A549 (cell line): ENCODE measurements around the gene NAPSA. TPM values are rescaled to one million over a fixed set of nuclear protein-coding genes. Genes with fewer than 3 reads are reported as not detected.

ENCODE experiments used
- ATAC-seq, 2 experiments: fragments of 200-7000 bp in 1 of 2; fragments of >200 bp in 1 of 2; cut with Nextera tagmentation in 1 of 2; cut with Tn5 transposase in 1 of 2; 3 replicates each; pipeline versions ENCODE4 v1.8.0 to v1.9.1; 2018 to 2020; ENCODE audit warnings: mild to moderate bottlenecking in 1 of 2, moderate library complexity in 1 of 2
- CTCF ChIA-PET: fragments of 300-600 bp; sonication (Branson Sonifier 250); formaldehyde crosslinking; extraction: SDS; loops from one replicate; lab custom pipeline; 2021; ENCODE audit warnings: antibody characterized with exemption, inconsistent platforms; lab: Yijun Ruan, JAX
- POLR2A ChIA-PET: fragments of 350-600 bp; formaldehyde crosslinking; extraction: SDS; loops from one replicate; lab custom pipeline; 2021; ENCODE audit warnings: antibody characterized with exemption, inconsistent platforms; lab: Yijun Ruan, JAX
- DNase-seq, 2 experiments: peaks; one replicate each; pipeline versions ENCODE4 v3.0.0 to v3.0.0-alpha.2; 2011 to 2016; ENCODE audit warnings: low read depth in 1 of 2, low spot score in 1 of 2
- FAIRE-seq: peaks from 2 replicates; lab custom pipeline; 2011; peaks lifted over from hg19 to GRCh38; lab: Jason Lieb, UNC
- H3K27ac ChIP-seq, 2 experiments: fragments of >200 bp; sonication (Bioruptor Twin); formaldehyde crosslinking; 3 replicates each; pipeline ENCODE4 v1.5.1; 2016 to 2017
- H3K4me1 ChIP-seq: fragments of >200 bp; sonication (Bioruptor Twin); formaldehyde crosslinking; 3 replicates; pipeline ENCODE4 v1.6.1; 2016
- H3K4me2 ChIP-seq: fragments of >200 bp; sonication (Bioruptor Twin); formaldehyde crosslinking; 3 replicates; pipeline ENCODE4 v1.6.1; 2016
- H3K4me3 ChIP-seq: fragments of >200 bp; sonication (Bioruptor Twin); formaldehyde crosslinking; 3 replicates; pipeline ENCODE4 v1.5.1; 2016
- H3K9me3 ChIP-seq: fragments of >200 bp; sonication (Bioruptor Twin); formaldehyde crosslinking; 3 replicates; pipeline ENCODE4 v1.6.1; 2016
- BHLHE40 ChIP-seq: IDR thresholded peaks from 2 replicates; pipeline ENCODE4 v1.6.1; 2012; ENCODE audit warnings: low read depth, low read length, inconsistent platforms
- CBX2 ChIP-seq: fragments of 200-600 bp; sonication (generic); IDR thresholded peaks from 2 replicates; pipeline ENCODE4 v1.6.1; 2016; ENCODE audit warnings: low read depth, mild to moderate bottlenecking, borderline replicate concordance
- CHD2 ChIP-seq: fragments of 150-350 bp; IDR thresholded peaks from 2 replicates; pipeline ENCODE4 v1.6.1; 2014; ENCODE audit warnings: low read length; ENCODE audit not compliant: partially characterized antibody
- CHD4 ChIP-seq: fragments of 200-600 bp; sonication (generic); IDR thresholded peaks from 2 replicates; pipeline ENCODE4 v1.6.1; 2016; ENCODE audit warnings: antibody characterized with exemption, mild to moderate bottlenecking, borderline replicate concordance
- EHF ChIP-seq: fragments of 250-450 bp; sonication (Bioruptor Pico); IDR thresholded peaks from 2 replicates; pipeline ENCODE4 v1.5.0; 2020; ENCODE audit warnings: mild to moderate bottlenecking
- FOXS1 ChIP-seq: fragments of 250-450 bp; sonication (Bioruptor Pico); IDR thresholded peaks from 2 replicates; pipeline ENCODE4 v1.5.0; 2020; ENCODE audit warnings: mild to moderate bottlenecking, moderate library complexity
- GATA3 ChIP-seq: IDR thresholded peaks from 2 replicates; pipeline ENCODE4 v1.6.1; 2012; ENCODE audit warnings: borderline replicate concordance
- HEYL ChIP-seq: fragments of 250-450 bp; sonication (Bioruptor Pico); IDR thresholded peaks from 2 replicates; pipeline ENCODE4 v1.8.0; 2021; ENCODE audit warnings: mild to moderate bottlenecking, moderate library complexity
- HOXB13 ChIP-seq: fragments of 250-450 bp; sonication (Bioruptor Pico); IDR thresholded peaks from 2 replicates; pipeline ENCODE4 v1.5.0; 2020; ENCODE audit warnings: low read depth, mild to moderate bottlenecking, moderate library complexity
- KDM1A ChIP-seq: fragments of 200-600 bp; sonication (generic); IDR thresholded peaks from 2 replicates; pipeline ENCODE4 v1.6.1; 2016; ENCODE audit warnings: low read depth, mild to moderate bottlenecking
- MAZ ChIP-seq: fragments of 150-350 bp; IDR thresholded peaks from 2 replicates; pipeline ENCODE4 v1.6.1; 2014; ENCODE audit warnings: antibody characterized with exemption, low read depth, low read length, borderline replicate concordance
- MYC ChIP-seq: IDR thresholded peaks from 2 replicates; pipeline ENCODE4 v1.6.1; 2012; ENCODE audit warnings: mild to moderate bottlenecking, inconsistent platforms, low read length, improper control_type of control experiment, borderline replicate concordance
- NR3C1 ChIP-seq: fragments of >200 bp; sonication (Bioruptor Twin); formaldehyde crosslinking; IDR thresholded peaks from 3 replicates; pipeline ENCODE4 v1.6.1; 2017
- POLR2AphosphoS2 ChIP-seq: conservative IDR thresholded peaks from 2 replicates; pipeline ENCODE4 v1.6.1; 2012; ENCODE audit warnings: low read length, improper control_type of control experiment, inconsistent platforms
- SREBF2 ChIP-seq: fragments of 450-650 bp; IDR thresholded peaks from 2 replicates; pipeline ENCODE4 v1.6.1; 2014; ENCODE audit warnings: mild to moderate bottlenecking, moderate library complexity
- TFCP2L1 ChIP-seq: fragments of 250-450 bp; sonication (Bioruptor Pico); IDR thresholded peaks from 2 replicates; pipeline ENCODE4 v1.5.0; 2021; ENCODE audit warnings: mild to moderate bottlenecking
- TP53 ChIP-seq: fragments of 250-450 bp; sonication (Bioruptor Pico); IDR thresholded peaks from 2 replicates; pipeline ENCODE4 v1.5.0; 2021; ENCODE audit warnings: mild to moderate bottlenecking, moderate library complexity
- ZC3H11A ChIP-seq: fragments of 450-650 bp; IDR thresholded peaks from 2 replicates; pipeline ENCODE4 v1.6.1; 2014; ENCODE audit warnings: antibody characterized with exemption, mild to moderate bottlenecking
- ZFP36 ChIP-seq: fragments of 450-650 bp; IDR thresholded peaks from 2 replicates; pipeline ENCODE4 v1.6.1; 2014; ENCODE audit warnings: borderline replicate concordance; ENCODE audit not compliant: partially characterized antibody
- WGBS: methylation state at CpG from one replicate; pipeline ENCODE4 v1.1.6; 2017; ENCODE audit errors: missing lambda C conversion rate; 5-methylcytosine and 5-hydroxymethylcytosine counted together
- polyA plus RNA-seq, 4 experiments: library from polyadenylated mRNA; depleted of rRNA in 3 of 4; stranded (reverse); fragments of >200 nt; fragmentation: RNase III in 1 of 4; extraction: RNeasy Plus Mini Kit Qiagen cat#74134 plus additional on column Dnase treatment in 1 of 4; gene quantifications; 2 replicates in 3 of 4; 3 replicates in 1 of 4; pipeline ENCODE4 v1.2.3, GENCODE V29; 2011 to 2017
- TF ChIP-seq, protein P1 (sequence below): fragments of 250-450 bp; sonication (Bioruptor Pico); IDR thresholded peaks from 2 replicates; pipeline ENCODE4 v1.5.0; 2021; ENCODE audit warnings: mild to moderate bottlenecking, moderate library complexity, borderline replicate concordance
- TF ChIP-seq, protein P2 (sequence below): fragments of >200 bp; sonication (Bioruptor Twin); formaldehyde crosslinking; IDR thresholded peaks from 3 replicates; pipeline ENCODE4 v1.5.1; 2016
- TF ChIP-seq, protein P3 (sequence below): fragments of >200 bp; sonication (Bioruptor Twin); formaldehyde crosslinking; IDR thresholded peaks from 3 replicates; pipeline ENCODE4 v1.6.1; 2016
- TF ChIP-seq, protein P4 (sequence below): IDR thresholded peaks from 2 replicates; pipeline ENCODE4 v1.6.1; 2012
- TF ChIP-seq, protein P5 (sequence below): fragments of 250-450 bp; sonication (Bioruptor Pico); IDR thresholded peaks from 2 replicates; pipeline ENCODE4 v1.5.0; 2020; ENCODE audit warnings: low read depth, mild to moderate bottlenecking, moderate library complexity
- TF ChIP-seq, protein P6 (sequence below): IDR thresholded peaks from 2 replicates; pipeline ENCODE4 v1.6.1; 2012
- TF ChIP-seq, protein P7 (sequence below): fragments of >200 bp; sonication (Bioruptor Twin); formaldehyde crosslinking; IDR thresholded peaks from 2 replicates; pipeline ENCODE4 v1.6.1; 2016

The NAPSA gene
- polyA plus RNA-seq, 2 of the 4 experiments (the other 2 are of a cell fraction), result 1.3 to 1.5 TPM

DNA sequence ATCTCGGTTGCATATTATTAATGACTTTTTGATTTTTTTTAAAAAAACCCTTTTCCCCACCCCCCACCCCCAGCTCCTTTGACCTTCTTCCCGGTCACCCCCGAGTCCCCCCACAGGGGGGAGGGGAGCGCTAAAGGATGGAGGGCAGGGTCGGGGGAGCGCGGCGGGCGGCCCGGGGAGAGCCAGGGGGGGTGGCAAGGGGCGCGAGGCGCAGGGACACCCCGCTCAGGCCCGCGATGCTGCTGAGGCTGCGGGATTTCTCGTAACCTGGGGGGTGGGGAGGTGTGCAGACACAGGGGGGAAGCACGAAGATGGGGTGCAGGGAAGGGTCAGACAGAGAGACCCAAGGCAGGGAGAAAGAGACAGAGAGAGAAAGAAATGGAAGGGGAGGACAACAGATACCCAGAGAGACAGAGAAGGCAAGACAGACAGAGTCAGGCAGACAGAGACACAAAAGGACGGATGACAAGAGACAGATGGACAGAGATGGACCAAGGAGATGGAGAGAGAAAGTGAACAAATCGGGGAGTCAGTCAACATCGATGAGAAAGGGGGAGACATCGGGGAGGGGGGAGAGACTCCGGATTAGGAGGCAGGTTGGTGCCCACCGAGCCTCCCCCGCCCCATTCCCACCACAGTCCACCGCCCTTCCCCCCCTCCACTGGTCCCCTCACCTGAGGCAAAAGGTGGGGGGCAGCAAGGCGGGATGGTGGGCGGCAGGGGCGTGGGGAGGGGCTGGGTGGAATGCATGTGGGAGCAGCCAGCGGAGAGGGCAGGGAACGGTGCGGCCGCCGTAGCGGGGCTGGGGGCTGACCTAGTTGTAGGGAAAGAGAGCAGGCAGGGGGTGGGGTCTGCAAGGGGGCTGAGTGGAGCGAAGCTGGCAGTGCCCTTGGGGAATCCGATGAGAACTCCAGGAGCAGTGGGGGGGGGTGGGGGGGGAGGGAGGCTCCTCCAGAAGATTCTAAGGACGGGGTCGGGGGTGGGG, 50.4 kb downstream of the NAPSA start:
- CTCF ChIA-PET, result interaction anchor here (0.6 to 3.3 kb wide), 13 partner anchors 10 to 167 kb away, joined by 3 to 15 read pairs (median 4); partner anchors contain the start of gene KCNC3
- Histone ChIP-seq H3K4me3 (peak overlapping the region; percentile 46), H3K4me2 (peak overlapping the region; percentile 82), H3K9me3 (no peaks in the 10 kb centered on the region), H3K4me1 (peaks cover 23% of the 10 kb centered on the region), H3K27ac (peak overlapping the region; percentile 70 to 82; a peak in 4 of 6 replicates)
- FAIRE-seq (peak; percentile 84), ATAC-seq (no peak), DNase-seq (no peak)
- TF ChIP-seq CBX2 (no peak), CHD2 (no peak), ZC3H11A (no peak), MAZ (no peak), NR3C1 (no peak), POLR2AphosphoS2 (no peak), HOXB13 (CRISPR knock-in tag) (no peak), FOXS1 (CRISPR knock-in tag) (no peak), BHLHE40 (no peak), GATA3 (no peak)
- TF ChIP-seq, protein P1, sequence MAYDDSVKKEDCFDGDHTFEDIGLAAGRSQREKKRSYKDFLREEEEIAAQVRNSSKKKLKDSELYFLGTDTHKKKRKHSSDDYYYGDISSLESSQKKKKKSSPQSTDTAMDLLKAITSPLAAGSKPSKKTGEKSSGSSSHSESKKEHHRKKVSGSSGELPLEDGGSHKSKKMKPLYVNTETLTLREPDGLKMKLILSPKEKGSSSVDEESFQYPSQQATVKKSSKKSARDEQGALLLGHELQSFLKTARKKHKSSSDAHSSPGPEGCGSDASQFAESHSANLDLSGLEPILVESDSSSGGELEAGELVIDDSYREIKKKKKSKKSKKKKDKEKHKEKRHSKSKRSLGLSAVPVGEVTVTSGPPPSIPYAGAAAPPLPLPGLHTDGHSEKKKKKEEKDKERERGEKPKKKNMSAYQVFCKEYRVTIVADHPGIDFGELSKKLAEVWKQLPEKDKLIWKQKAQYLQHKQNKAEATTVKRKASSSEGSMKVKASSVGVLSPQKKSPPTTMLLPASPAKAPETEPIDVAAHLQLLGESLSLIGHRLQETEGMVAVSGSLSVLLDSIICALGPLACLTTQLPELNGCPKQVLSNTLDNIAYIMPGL, result no peak
- TF ChIP-seq, protein P2, sequence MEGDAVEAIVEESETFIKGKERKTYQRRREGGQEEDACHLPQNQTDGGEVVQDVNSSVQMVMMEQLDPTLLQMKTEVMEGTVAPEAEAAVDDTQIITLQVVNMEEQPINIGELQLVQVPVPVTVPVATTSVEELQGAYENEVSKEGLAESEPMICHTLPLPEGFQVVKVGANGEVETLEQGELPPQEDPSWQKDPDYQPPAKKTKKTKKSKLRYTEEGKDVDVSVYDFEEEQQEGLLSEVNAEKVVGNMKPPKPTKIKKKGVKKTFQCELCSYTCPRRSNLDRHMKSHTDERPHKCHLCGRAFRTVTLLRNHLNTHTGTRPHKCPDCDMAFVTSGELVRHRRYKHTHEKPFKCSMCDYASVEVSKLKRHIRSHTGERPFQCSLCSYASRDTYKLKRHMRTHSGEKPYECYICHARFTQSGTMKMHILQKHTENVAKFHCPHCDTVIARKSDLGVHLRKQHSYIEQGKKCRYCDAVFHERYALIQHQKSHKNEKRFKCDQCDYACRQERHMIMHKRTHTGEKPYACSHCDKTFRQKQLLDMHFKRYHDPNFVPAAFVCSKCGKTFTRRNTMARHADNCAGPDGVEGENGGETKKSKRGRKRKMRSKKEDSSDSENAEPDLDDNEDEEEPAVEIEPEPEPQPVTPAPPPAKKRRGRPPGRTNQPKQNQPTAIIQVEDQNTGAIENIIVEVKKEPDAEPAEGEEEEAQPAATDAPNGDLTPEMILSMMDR, result no peak
- TF ChIP-seq, protein P3, sequence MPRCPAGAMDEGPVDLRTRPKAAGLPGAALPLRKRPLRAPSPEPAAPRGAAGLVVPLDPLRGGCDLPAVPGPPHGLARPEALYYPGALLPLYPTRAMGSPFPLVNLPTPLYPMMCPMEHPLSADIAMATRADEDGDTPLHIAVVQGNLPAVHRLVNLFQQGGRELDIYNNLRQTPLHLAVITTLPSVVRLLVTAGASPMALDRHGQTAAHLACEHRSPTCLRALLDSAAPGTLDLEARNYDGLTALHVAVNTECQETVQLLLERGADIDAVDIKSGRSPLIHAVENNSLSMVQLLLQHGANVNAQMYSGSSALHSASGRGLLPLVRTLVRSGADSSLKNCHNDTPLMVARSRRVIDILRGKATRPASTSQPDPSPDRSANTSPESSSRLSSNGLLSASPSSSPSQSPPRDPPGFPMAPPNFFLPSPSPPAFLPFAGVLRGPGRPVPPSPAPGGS, result no peak
- TF ChIP-seq, protein P4, sequence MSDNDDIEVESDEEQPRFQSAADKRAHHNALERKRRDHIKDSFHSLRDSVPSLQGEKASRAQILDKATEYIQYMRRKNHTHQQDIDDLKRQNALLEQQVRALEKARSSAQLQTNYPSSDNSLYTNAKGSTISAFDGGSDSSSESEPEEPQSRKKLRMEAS, result no peak
- TF ChIP-seq, protein P5, sequence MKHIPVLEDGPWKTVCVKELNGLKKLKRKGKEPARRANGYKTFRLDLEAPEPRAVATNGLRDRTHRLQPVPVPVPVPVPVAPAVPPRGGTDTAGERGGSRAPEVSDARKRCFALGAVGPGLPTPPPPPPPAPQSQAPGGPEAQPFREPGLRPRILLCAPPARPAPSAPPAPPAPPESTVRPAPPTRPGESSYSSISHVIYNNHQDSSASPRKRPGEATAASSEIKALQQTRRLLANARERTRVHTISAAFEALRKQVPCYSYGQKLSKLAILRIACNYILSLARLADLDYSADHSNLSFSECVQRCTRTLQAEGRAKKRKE (CRISPR knock-in tag), result no peak
- POLR2A ChIA-PET, result interaction anchor here (1.0 to 1.5 kb wide), 4 partner anchors 11 to 19 kb away, joined by 4 to 23 read pairs (median 6); partner anchors contain the start of gene KCNC3
- 3% methylated on average over 14 of the region's 40 CpGs for WGBS

DNA sequence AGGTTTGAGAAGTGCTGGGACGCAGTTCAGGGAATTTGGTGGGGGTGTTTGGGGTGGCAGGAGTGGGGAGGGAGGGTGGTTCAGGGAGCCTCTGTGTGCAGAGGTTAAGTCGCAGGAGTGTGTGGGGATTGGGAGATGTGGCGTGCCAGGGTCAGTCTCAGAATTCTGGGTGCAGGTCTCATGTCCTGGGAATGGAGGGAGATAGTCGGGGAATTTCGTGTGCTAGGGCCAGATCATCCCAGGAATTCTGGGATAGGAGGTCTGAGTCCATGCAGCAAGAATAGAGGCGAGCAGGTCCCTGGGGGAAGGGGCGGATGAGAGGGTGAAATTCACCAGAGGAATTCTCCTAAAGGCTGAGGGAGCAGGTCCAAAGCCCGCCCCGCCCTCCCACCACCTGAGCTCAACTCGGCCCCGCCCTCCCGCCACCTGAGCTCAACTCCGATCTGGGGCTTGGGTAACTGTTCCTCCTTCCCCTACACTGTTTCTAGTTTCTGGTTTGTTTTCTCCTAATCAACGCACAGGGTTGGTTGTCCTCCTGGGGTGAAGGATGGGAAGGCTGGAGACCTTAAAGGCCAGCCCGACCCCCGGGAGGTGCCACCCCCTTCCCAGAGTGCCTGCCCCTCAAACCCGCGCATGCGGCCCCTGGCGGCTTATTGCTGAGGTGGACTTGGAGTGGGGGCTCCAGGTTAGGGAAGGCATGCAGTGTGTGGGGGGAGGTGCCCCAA, 51.5 kb downstream of the NAPSA start:
- FAIRE-seq (no peak), ATAC-seq (no peak), DNase-seq (no peak)
- ChIA-PET POLR2A (interaction anchor here (0.6 to 1.0 kb wide), 2 partner anchors 12 to 15 kb away, joined by 4 read pairs; partner anchors contain the start of gene KCNC3), CTCF (interaction anchor here (1.0 to 3.6 kb wide), 3 partner anchors 15 to 167 kb away, joined by 3 to 12 read pairs (median 12); partner anchors contain the start of gene KCNC3)
- H3K4me1 ChIP-seq, result peaks cover 23% of the 10 kb centered on the region
- H3K4me2 ChIP-seq, result peak overlapping the region; percentile 82
- H3K9me3 ChIP-seq, result no peaks in the 10 kb centered on the region
- WGBS, result 45% methylated on average over 15 of the region's 20 CpGs
- peak overlapping the region; percentile 46; the same call in 1 of the 3 replicates for H3K4me3 ChIP-seq
- H3K27ac ChIP-seq, result no peak overlapping the region; a peak in 2 of 6 replicates
- TF ChIP-seq KDM1A (no peak), TFCP2L1 (CRISPR knock-in tag) (no peak), EHF (no peak), ZFP36 (no peak), CHD4 (no peak), TP53 (CRISPR knock-in tag) (no peak), SREBF2 (no peak), HEYL (CRISPR knock-in tag) (no peak), MYC (no peak)
- TF ChIP-seq, protein P6, sequence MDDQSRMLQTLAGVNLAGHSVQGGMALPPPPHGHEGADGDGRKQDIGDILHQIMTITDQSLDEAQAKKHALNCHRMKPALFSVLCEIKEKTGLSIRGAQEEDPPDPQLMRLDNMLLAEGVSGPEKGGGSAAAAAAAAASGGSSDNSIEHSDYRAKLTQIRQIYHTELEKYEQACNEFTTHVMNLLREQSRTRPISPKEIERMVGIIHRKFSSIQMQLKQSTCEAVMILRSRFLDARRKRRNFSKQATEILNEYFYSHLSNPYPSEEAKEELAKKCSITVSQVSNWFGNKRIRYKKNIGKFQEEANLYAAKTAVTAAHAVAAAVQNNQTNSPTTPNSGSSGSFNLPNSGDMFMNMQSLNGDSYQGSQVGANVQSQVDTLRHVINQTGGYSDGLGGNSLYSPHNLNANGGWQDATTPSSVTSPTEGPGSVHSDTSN, result no peak
- TF ChIP-seq, protein P7, sequence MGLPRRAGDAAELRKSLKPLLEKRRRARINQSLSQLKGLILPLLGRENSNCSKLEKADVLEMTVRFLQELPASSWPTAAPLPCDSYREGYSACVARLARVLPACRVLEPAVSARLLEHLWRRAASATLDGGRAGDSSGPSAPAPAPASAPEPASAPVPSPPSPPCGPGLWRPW, result no peak
